Left ventricle myocardium inferior (tissue), 1 donor: Measurements from ENCODE around the gene SMIM35. TPM values are rescaled to one million over a fixed set of nuclear protein-coding genes. Genes with fewer than 3 reads are reported as not detected.

Experiments used
- DNase-seq: peaks from one replicate; pipeline ENCODE4 v3.0.0-alpha.2; 2020
- H3K27ac ChIP-seq: fragments of 200-600 bp; replicated peaks from 2 replicates; pipeline ENCODE4 v1.8.0; 2021
- H3K27me3 ChIP-seq: fragments of 200-600 bp; 2 replicates; pipeline ENCODE4 v1.8.0; 2021; ENCODE audit warnings: low read depth
- H3K36me3 ChIP-seq: fragments of 200-600 bp; 2 replicates; pipeline ENCODE4 v1.8.0; 2021
- H3K4me1 ChIP-seq: fragments of 200-600 bp; 2 replicates; pipeline ENCODE4 v1.8.0; 2021
- H3K4me3 ChIP-seq: fragments of 200-600 bp; 2 replicates; pipeline ENCODE4 v1.8.0; 2021; ENCODE audit warnings: mild to moderate bottlenecking, moderate library complexity
- H3K9me3 ChIP-seq: fragments of 200-600 bp; replicated peaks from 2 replicates; pipeline ENCODE4 v1.8.0; 2021
- intact Hi-C: fragments of 100-400 bp; cut with micrococcal nuclease; formaldehyde crosslinking; loops from one replicate; pipeline ENCODE4 v1.11.0; 2022
- total RNA-seq: library from RNA; stranded (reverse); fragmentation: NEBNext Ultra II Directional; extraction: Animal tissue kit (Norgen Biotek cat#: 25700); gene quantifications from one replicate; pipeline ENCODE4 v1.2.1, GENCODE V29; 2021
- TF ChIP-seq, protein P1 (sequence below): fragments of 200-600 bp; IDR thresholded peaks from 2 replicates; pipeline ENCODE4 v1.8.0; 2021; ENCODE audit warnings: antibody characterized with exemption, mild to moderate bottlenecking, borderline replicate concordance
- donor health status: DM: no; HTN: yes; CAD: no; lungs with severe emphysema.

SMIM35 gene
- total RNA-seq, 1 donor from 2014 or later: not detected

DNA sequence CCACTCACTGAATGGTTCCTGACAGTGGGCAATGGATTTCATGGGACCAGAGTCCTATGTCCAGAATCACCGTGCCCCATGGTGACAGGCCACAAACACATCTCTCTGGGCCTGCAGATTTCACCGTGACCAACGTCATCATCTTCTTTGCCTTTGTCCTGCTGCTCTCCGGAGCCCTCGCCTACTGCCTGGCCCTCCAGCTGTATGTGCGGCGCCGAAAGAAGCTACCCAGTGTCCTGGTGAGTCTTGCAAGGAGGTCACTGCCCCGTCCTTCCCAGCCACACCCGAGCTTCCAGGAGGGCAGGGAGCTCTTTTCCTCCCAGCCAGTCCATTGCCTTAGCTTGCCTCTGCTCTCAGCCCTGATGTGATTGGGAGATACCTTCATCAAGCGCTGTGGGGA, 91.3 kb downstream of the SMIM35 start:
- intact Hi-C loops: no loop called here
- no peaks in the 10 kb centered on the region for H3K36me3 ChIP-seq
- DNase-seq: no peak

DNA sequence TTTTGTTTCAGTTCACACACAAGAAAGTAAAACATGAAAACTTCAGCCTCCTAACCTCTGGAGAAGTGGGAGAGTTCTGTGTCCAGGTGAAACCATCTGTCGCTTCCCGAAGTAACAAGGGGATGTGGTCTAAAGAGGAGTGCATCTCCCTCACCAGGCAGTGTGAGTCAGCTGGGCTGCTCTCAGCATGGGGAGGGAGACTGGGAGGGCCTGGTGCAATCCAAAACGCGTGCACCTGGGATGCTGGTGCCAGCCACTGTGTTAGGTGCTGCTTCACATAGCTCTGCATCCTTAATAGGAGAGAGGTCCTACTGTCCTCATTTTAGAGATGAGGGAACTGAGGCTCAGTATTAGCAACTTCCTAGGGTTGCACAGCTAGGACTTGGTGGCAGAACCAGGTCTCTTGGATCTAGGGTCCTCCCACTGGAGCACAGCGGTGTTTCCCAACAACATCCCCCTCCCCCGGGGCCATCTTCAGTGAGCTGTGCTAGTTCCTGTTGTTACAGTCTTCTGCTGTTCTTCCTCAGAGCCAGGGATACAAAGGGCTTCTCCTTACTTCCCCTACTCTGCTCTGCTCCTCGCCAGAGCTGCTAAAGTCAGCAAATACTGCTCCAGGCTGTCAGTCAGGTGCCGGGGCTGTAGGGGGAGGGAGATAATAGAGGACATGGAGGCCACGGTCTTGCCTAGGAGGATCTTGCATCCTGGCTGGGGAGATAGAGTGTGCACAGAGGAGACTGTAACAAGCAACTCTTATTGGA, 92.6 kb downstream of the SMIM35 start:
- DNase-seq: peak; percentile 48
- no peak overlapping the region for H3K27ac ChIP-seq
- no peaks in the 10 kb centered on the region for H3K36me3 ChIP-seq
- no peaks in the 10 kb centered on the region for H3K4me1 ChIP-seq
- intact Hi-C loops: no loop called here
- peaks cover 3% of the 10 kb centered on the region for H3K27me3 ChIP-seq
- H3K4me3 ChIP-seq: no peak overlapping the region
- TF ChIP-seq, protein P1, sequence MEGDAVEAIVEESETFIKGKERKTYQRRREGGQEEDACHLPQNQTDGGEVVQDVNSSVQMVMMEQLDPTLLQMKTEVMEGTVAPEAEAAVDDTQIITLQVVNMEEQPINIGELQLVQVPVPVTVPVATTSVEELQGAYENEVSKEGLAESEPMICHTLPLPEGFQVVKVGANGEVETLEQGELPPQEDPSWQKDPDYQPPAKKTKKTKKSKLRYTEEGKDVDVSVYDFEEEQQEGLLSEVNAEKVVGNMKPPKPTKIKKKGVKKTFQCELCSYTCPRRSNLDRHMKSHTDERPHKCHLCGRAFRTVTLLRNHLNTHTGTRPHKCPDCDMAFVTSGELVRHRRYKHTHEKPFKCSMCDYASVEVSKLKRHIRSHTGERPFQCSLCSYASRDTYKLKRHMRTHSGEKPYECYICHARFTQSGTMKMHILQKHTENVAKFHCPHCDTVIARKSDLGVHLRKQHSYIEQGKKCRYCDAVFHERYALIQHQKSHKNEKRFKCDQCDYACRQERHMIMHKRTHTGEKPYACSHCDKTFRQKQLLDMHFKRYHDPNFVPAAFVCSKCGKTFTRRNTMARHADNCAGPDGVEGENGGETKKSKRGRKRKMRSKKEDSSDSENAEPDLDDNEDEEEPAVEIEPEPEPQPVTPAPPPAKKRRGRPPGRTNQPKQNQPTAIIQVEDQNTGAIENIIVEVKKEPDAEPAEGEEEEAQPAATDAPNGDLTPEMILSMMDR: no peak
- no peaks in the 10 kb centered on the region for H3K9me3 ChIP-seq

More for the DNA sequence above, 91.3 kb downstream of the SMIM35 start:
- H3K9me3 ChIP-seq: no peaks in the 10 kb centered on the region
- H3K4me1 ChIP-seq: no peaks in the 10 kb centered on the region
- no peak overlapping the region for H3K27ac ChIP-seq
- H3K4me3 ChIP-seq: no peak overlapping the region
- TF ChIP-seq, protein P1: no peak
- peaks cover 4% of the 10 kb centered on the region for H3K27me3 ChIP-seq

DNA sequence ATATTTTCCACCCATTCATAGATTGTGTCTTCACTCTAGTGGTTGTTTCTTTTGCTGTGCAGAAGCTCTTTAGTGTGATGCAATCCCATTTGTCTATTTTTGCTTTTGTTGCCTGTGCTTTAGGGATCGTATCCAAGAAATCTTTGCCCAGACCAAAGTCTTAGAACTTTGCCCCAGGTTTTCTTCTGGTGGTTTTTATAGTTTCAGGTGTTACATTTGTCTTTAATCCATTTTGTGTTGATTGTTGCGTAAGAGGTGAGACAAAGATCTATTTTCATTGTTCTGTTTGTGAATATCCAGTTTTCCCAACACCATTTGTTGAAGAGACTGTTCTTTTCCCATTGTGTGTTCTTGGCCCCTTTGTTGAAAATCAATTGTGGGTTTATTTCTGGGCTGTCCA, 94.1 kb downstream of the SMIM35 start:
- no peaks in the 10 kb centered on the region for H3K9me3 ChIP-seq
- DNase-seq: no peak
- H3K4me1 ChIP-seq: no peaks in the 10 kb centered on the region
- intact Hi-C loops: no loop called here
- H3K4me3 ChIP-seq: no peak overlapping the region
- no peak overlapping the region for H3K27ac ChIP-seq
- TF ChIP-seq, protein P1: no peak
- no peaks in the 10 kb centered on the region for H3K36me3 ChIP-seq
- H3K27me3 ChIP-seq: peaks cover 19% of the 10 kb centered on the region

DNA sequence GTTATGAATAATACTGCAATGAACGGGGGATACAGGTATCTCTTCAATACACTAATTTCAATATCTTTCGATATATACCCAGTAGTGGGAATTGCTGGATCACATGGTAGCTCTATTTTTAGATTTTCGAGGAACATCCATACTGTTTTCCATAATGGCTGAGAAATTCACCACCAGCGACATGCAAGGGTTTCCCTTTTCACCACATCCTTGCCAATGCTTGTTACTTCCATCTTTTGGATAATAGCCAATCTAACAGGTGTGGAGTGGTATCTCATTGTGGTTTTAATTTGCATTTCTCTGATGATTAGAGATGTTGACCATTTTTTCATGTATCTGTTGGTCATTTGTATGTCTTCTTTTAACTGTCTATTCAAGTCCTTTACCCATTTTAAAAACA, 94.6 kb downstream of the SMIM35 start:
- Histone ChIP-seq H3K36me3 (no peaks in the 10 kb centered on the region), H3K9me3 (no peaks in the 10 kb centered on the region), H3K4me1 (no peaks in the 10 kb centered on the region), H3K4me3 (peak overlapping the region; percentile 22), H3K27me3 (peaks cover 23% of the 10 kb centered on the region), H3K27ac (no peak overlapping the region)
- no peak for DNase-seq
- intact Hi-C loops: no loop called here
- TF ChIP-seq, protein P1: no peak

DNA sequence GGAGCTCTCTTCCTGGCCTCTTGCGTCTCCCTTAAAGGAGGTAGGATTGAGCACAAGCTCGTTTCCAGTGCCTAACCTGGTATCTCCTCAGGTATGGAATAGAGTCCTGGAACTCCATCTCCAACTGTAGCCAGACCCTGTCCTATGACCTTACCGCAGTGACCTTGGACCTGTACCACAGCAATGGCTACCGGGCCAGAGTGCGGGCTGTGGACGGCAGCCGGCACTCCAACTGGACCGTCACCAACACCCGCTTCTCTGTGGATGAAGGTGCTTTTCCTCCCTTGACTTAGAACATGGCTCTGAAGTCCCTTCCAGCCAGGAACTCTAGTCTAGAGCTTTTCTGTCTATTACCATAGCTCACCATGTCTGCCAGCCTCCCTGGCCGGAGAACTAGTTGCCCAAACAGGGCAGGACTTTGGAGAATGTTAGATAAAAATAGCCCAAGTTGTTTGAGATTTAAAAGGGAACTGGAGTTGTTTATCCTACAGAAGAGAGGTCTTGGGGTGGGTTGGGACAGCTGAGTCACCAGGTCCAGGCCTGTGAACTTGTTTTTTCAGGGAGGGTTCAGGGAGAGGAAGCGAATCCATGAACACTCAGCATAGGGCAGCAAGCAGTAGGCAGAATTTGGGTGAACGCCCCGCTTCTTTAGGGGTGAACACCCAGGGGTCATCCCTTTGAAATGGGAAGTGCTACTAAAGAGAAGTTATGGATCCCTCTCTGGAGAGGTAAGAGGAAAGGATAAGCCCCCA, 97.2 kb downstream of the SMIM35 start:
- no peak for DNase-seq
- peak overlapping the region; percentile 70 for H3K4me3 ChIP-seq
- peaks cover 40% of the 10 kb centered on the region for H3K27me3 ChIP-seq
- no peaks in the 10 kb centered on the region for H3K36me3 ChIP-seq
- H3K9me3 ChIP-seq: no peaks in the 10 kb centered on the region
- peaks cover 15% of the 10 kb centered on the region for H3K4me1 ChIP-seq
- intact Hi-C loops: no loop called here
- TF ChIP-seq, protein P1: no peak
- peak overlapping the region; percentile 62 for H3K27ac ChIP-seq
